Lung (tissue), 12 donors: ENCODE data around the gene EEF1AKMT1. TPM values are rescaled to one million over a fixed set of nuclear protein-coding genes. Genes with fewer than 3 reads are reported as not detected.

ENCODE experiments used
- ATAC-seq: fragments of 200-7000 bp; cut with Tn5 transposase; one replicate; pipeline ENCODE4 v1.9.1; 2020; ENCODE audit warnings: moderate number of reproducible peaks; ENCODE audit not compliant: insufficient read depth, low FRiP score
- DNase-seq, 3 donors: peaks; one replicate each; pipeline ENCODE4 v3.0.0-alpha.2; 2013 to 2017
- H3K27ac ChIP-seq, 2 donors: one replicate each; pipeline ENCODE4 v1.5.1; 2013; ENCODE audit warnings: mild to moderate bottlenecking in 2 of 2, moderate library complexity in 2 of 2, control low read depth in 1 of 2, inconsistent platforms in 1 of 2, low read depth in 1 of 2, low read length in 1 of 2
- H3K27me3 ChIP-seq, 3 donors: one replicate each; pipeline ENCODE4 v1.5.1; 2013; ENCODE audit warnings: low read length in 2 of 3; ENCODE audit not compliant: control insufficient read depth in 3 of 3, insufficient read depth in 3 of 3
- H3K36me3 ChIP-seq, 4 donors: one replicate each; pipeline ENCODE4 v1.5.1; 2013; ENCODE audit warnings: low read length in 4 of 4, mild to moderate bottlenecking in 1 of 4, moderate library complexity in 1 of 4; ENCODE audit not compliant: control insufficient read depth in 4 of 4, insufficient read depth in 4 of 4
- H3K4me1 ChIP-seq, 5 donors: one replicate each; pipeline ENCODE4 v1.5.1; 2013; ENCODE audit warnings: low read length in 5 of 5, mild to moderate bottlenecking in 2 of 5, moderate library complexity in 1 of 5; ENCODE audit not compliant: control insufficient read depth in 5 of 5, insufficient read depth in 5 of 5
- H3K4me3 ChIP-seq: one replicate; pipeline ENCODE4 v1.5.1; 2013; ENCODE audit warnings: mild to moderate bottlenecking, control low read depth, moderate library complexity
- H3K9ac ChIP-seq, 2 donors: one replicate each; pipeline ENCODE4 v1.5.1; 2013; ENCODE audit warnings: low read length in 2 of 2, control low read depth in 1 of 2; ENCODE audit not compliant: insufficient read depth in 1 of 2
- H3K9me3 ChIP-seq, 4 donors: one replicate each; pipeline ENCODE4 v1.5.1; 2013; ENCODE audit warnings: low read length in 3 of 4, mild to moderate bottlenecking in 1 of 4, moderate library complexity in 1 of 4; ENCODE audit not compliant: control insufficient read depth in 4 of 4, insufficient read depth in 3 of 4
- CTCF ChIP-seq: IDR thresholded peaks from 2 replicates; pipeline ENCODE4 v1.5.1; 2012; ENCODE audit warnings: mild to moderate bottlenecking; ENCODE audit errors: control extremely low read depth, extremely low read depth
- WGBS, 2 donors: extraction: QIAGEN DNeasy Blood & Tissue Kit; methylation state at CpG; one replicate each; pipeline ENCODE4 v1.1.7; 2013; 5-methylcytosine and 5-hydroxymethylcytosine counted together
- polyA plus RNA-seq, 2 donors: library from polyadenylated mRNA; stranded (reverse); fragments of 200-250 nt; gene quantifications; one replicate each; pipeline ENCODE4 v1.2.1, GENCODE V29; 2013
- total RNA-seq, 2 donors: library from RNA; depleted of rRNA in 1 of 2; stranded (reverse); fragments of >200 nt in 1 of 2; gene quantifications; one replicate each; pipeline ENCODE4 v1.2.1, GENCODE V29; 2014 to 2021
- donor health status: control.
- donor health status: control.
- donor health status: Bipolar disorder and iron deficiency.
- donor health status: healthy.
- donor health status: DM: yes; HTN: yes; CAD: no.

EEF1AKMT1 gene
- total and polyA plus RNA-seq, 4 donors = 6.7 to 14.7 (median 11.5) TPM

GRCh38 chr13:20803180-20803965, 29.6 kb upstream of the EEF1AKMT1 start:
- H3K4me1 ChIP-seq = no peaks in the 10 kb centered on the region
- DNase-seq = no peak
- WGBS, 2 donors = 94 to 96% methylated on average over 3 of the region's 3 CpGs
- H3K27ac ChIP-seq = no peak overlapping the region
- peaks cover 0 to 14% (median 8%) of the 10 kb centered on the region in 4 donors for H3K36me3 ChIP-seq
- no peak overlapping the region for H3K4me3 ChIP-seq
- no peaks in the 10 kb centered on the region for H3K9me3 ChIP-seq
- no peaks in the 10 kb centered on the region for H3K27me3 ChIP-seq
- no peak overlapping the region for H3K9ac ChIP-seq
- no peak for ATAC-seq
- TF ChIP-seq CTCF = no peak

- no peak overlapping the region for H3K4me3 ChIP-seq
- H3K9me3 ChIP-seq = no peaks in the 10 kb centered on the region
- H3K9ac ChIP-seq = no peak overlapping the region
- peak overlapping the region in 1 of 2 donors; percentile 53 for H3K27ac ChIP-seq
- WGBS, 2 donors = 38 to 46% methylated on average over 2 of the region's 2 CpGs
- H3K4me1 ChIP-seq = peaks cover 0 to 5% (median 0%) of the 10 kb centered on the region in 5 donors
- H3K36me3 ChIP-seq = peaks cover 3 to 15% (median 11%) of the 10 kb centered on the region in 4 donors
- ATAC-seq (no peak), DNase-seq (no peak)
- TF ChIP-seq CTCF = no peak
- no peaks in the 10 kb centered on the region for H3K27me3 ChIP-seq
Observed at GRCh38 chr13:20801707-20802106, 27.9 kb upstream of the EEF1AKMT1 start.

- no peak for TF ChIP-seq CTCF
- H3K4me1 ChIP-seq = peaks cover 0 to 7% (median 0%) of the 10 kb centered on the region in 5 donors
- no peaks in the 10 kb centered on the region for H3K9me3 ChIP-seq
- H3K27me3 ChIP-seq = no peaks in the 10 kb centered on the region
- peaks cover 7 to 24% (median 18%) of the 10 kb centered on the region in 4 donors for H3K36me3 ChIP-seq
- H3K27ac ChIP-seq = no peak overlapping the region
- ATAC-seq (no peak), DNase-seq (no peak)
- H3K4me3 ChIP-seq = no peak overlapping the region
- H3K9ac ChIP-seq = no peak overlapping the region
- 88% methylated on average over 6 of the region's 6 CpGs for WGBS, 2 donors
Observed at GRCh38 chr13:20799726-20800416, 26.1 kb upstream of the EEF1AKMT1 start.
